Activated CD8-positive, alpha-beta memory T cell treated with anti-CD3 and anti-CD28 coated beads for 36 hours (primary cell): ENCODE results near the gene ARHGAP19. TPM values are rescaled to one million over a fixed set of nuclear protein-coding genes. Genes with fewer than 3 reads are reported as not detected.

Source experiments
- CTCF ChIA-PET: fragments of 350-600 bp; sonication (Branson Sonifier 250); formaldehyde crosslinking; loops from one replicate; lab custom pipeline; 2021; ENCODE audit warnings: antibody characterized with exemption; lab: Charles Lee
- POLR2A ChIA-PET: fragments of 350-600 bp; sonication (Branson Sonifier 250); formaldehyde crosslinking; loops from one replicate; lab custom pipeline; 2021; ENCODE audit warnings: antibody characterized with exemption; lab: Charles Lee
- total RNA-seq, 2 experiments: library from RNA; stranded (reverse); gene quantifications; one replicate each; pipeline ENCODE4 v1.2.3, GENCODE V29; 2021

ARHGAP19 gene
- total RNA-seq, 2 experiments from 2014 or later, result 27.3 to 29.8 TPM

DNA sequence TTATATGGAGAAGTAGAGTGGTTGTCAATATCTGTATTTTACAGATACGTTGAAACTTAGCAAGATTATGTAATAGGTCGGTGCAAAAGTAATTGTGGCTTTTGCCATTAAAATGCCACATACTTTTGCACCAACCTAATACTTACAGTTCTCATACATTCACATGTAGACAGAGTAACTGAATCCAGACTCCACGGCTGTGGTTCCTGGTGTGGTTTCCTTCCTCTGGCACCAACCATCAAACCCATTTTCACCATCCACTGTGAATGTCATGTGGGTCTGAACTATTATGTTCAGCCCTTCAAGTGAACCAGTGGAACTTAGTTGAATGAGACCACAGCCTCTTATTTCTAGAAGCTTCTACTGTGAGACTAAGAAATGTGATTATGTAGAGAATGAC, 75.1 kb downstream of the ARHGAP19 start:
- POLR2A ChIA-PET, result interaction anchor here (1.0 kb wide), 1 partner anchor 111 kb away, joined by 9 read pairs; no protein-coding TSS in a partner anchor
- CTCF ChIA-PET, result interaction anchor here (0.6 to 3.0 kb wide), 6 partner anchors 8 to 144 kb away, joined by 3 to 12 read pairs (median 6); no protein-coding TSS in a partner anchor

- POLR2A ChIA-PET, result no interaction called here
- CTCF ChIA-PET, result interaction anchor here (0.7 kb wide), 1 partner anchor 143 kb away, joined by 4 read pairs; no protein-coding TSS in a partner anchor
These were observed 76.7 kb downstream of the ARHGAP19 start for GRCh38 chr10:97215619-97216260.

- POLR2A ChIA-PET, result no interaction called here
These were observed 79.0 kb downstream of the ARHGAP19 start for GRCh38 chr10:97213431-97213830.

DNA sequence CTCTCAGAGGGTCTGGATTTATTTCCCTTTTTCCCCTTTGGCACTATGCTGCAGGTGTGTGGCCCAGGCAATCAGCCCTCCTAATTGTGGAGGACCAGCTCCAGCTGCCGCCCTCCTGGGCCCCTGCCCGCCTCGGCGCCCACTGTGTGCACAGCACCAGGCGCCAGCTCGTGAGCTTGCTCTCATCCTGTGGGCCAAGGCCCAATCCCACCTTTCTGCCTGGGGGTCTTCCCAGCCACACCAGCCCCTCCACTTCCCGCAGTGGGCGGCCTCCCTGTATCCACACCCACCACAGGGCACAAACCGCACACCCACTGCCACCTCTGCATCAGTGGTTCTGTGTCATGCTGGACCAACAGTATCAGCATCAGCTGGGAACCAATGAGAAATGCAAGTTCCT, 81.2 kb downstream of the ARHGAP19 start:
- ChIA-PET CTCF (interaction anchor here (1.2 to 11.2 kb wide), 12 partner anchors 13 to 174 kb away, joined by 3 to 124 read pairs (median 6); no protein-coding TSS in a partner anchor), POLR2A (no interaction called here)

More at GRCh38 chr10:97213431-97213830, 79.0 kb downstream of the ARHGAP19 start:
- CTCF ChIA-PET, result interaction anchor here (1.2 to 11.2 kb wide), 3 partner anchors 15 to 138 kb away, joined by 3 to 124 read pairs (median 4); no protein-coding TSS in a partner anchor

- ChIA-PET CTCF (interaction anchor here (0.7 to 11.2 kb wide), 24 partner anchors 9 to 543 kb away, joined by 3 to 124 read pairs (median 6); no protein-coding TSS in a partner anchor), POLR2A (no interaction called here)
These were observed 81.9 kb downstream of the ARHGAP19 start for GRCh38 chr10:97210543-97210960.

DNA sequence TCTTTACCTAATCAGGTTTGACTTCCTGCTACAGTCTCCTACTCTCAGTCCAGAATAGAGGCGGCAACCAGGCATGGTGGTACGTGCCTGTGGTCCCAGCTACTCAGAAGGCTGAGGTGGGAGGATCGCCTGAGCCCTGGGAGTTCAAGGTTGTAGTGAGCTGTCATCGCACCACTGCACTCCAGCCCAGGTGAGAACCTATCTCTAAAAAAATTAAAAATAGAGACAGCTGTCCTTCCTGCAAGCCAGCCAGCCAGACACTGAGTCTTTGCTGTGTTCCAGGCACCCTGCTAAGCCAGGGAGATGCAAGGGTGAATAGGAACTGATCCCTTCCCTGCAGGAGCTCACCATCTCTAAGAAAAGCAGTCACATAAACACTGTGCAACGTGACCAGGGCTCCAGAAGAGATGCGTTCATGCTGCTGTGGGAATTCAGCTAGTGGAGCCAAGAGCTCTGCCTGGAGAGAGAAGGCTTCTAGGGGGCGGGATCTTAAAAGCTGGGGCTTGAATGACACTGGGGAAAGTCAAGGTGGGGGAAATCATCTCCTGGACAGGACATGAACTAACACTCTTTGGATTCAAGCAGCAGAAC, 84.6 kb downstream of the ARHGAP19 start:
- CTCF ChIA-PET, result interaction anchor here (0.7 to 11.2 kb wide), 6 partner anchors 10 to 554 kb away, joined by 3 to 124 read pairs (median 8); no protein-coding TSS in a partner anchor
- POLR2A ChIA-PET, result no interaction called here

- POLR2A ChIA-PET, result no interaction called here
- CTCF ChIA-PET, result interaction anchor here (1.0 to 11.2 kb wide), 3 partner anchors 10 to 132 kb away, joined by 3 to 124 read pairs (median 5); no protein-coding TSS in a partner anchor
These were observed 85.3 kb downstream of the ARHGAP19 start for GRCh38 chr10:97207131-97207530.

DNA sequence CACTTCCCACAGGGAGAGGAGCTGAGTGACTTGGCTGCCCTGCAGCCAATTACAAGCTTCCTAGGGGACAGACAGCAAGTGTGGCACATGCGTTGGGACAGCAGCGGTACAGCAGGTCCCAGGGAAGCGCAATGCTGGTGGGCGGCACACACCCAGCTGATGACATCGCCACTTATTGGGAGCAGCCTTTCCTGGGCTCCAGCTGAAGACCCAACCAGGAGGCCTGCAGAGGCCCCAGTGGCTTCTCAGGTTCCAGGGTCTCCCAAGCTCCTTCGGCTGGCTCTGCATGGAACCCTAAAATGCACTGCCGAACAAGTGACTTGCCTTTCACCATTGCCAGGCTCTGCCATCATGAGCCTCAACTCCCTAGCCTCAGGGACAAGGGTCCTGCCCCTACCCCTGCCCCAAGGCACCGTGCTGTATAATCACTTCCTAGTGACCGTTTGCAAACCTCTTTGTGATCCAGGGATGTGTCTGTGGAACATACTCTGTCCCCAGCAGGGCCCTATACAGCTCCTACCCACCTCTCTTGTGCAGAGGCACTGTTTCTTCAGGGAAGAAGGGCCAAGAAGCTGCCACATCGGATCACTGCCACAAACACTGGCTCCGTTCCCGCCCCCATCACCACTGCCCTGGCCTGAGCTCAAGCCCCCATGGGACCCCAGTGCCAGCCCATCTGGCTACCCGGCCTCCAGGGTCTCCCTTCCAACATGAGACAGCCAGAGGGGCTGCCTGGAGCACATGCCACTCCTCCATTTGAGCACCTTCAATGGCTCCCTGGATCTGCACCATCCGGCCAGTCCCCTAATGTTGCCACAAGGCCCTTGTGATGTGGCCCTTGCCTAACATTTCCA, 87.4 kb downstream of the ARHGAP19 start:
- CTCF ChIA-PET, result interaction anchor here (1.0 to 11.2 kb wide), 3 partner anchors 8 to 168 kb away, joined by 3 to 124 read pairs (median 5); no protein-coding TSS in a partner anchor

DNA sequence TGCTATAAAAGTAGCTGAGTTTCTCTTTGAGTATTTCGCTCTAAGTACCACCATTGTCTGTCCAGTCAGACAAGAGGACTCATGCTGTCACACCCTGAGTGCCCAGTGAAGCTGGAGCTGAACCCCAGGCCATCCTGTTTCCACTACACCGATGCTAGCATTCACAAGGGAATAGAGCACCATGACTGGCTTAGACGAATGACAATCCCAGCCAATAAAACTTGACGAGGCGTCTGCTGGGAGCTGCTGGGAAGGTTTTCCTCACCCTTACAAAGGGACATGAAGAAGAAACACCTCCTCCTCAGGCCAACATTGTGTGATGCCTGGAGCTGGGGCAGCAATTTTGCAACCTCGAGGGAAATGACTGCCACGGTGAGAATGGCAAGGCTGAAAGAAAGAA, 89.2 kb downstream of the ARHGAP19 start:
- CTCF ChIA-PET, result interaction anchor here (1.0 to 11.2 kb wide), 3 partner anchors 14 to 128 kb away, joined by 4 to 124 read pairs (median 5); no protein-coding TSS in a partner anchor
- POLR2A ChIA-PET, result no interaction called here

More for the DNA sequence above, 87.4 kb downstream of the ARHGAP19 start:
- POLR2A ChIA-PET, result no interaction called here

GRCh38 chr10:97200616-97201015, 91.8 kb downstream of the ARHGAP19 start:
- POLR2A ChIA-PET, result no interaction called here

GRCh38 chr10:97199152-97199551, 93.3 kb downstream of the ARHGAP19 start:
- POLR2A ChIA-PET, result no interaction called here
- CTCF ChIA-PET, result interaction anchor here (1.1 to 2.2 kb wide), 2 partner anchors 11 to 126 kb away, joined by 4 to 14 read pairs; no protein-coding TSS in a partner anchor

More at GRCh38 chr10:97200616-97201015, 91.8 kb downstream of the ARHGAP19 start:
- CTCF ChIA-PET, result interaction anchor here (0.6 to 2.0 kb wide), 4 partner anchors 9 to 163 kb away, joined by 3 to 11 read pairs (median 4); no protein-coding TSS in a partner anchor

DNA sequence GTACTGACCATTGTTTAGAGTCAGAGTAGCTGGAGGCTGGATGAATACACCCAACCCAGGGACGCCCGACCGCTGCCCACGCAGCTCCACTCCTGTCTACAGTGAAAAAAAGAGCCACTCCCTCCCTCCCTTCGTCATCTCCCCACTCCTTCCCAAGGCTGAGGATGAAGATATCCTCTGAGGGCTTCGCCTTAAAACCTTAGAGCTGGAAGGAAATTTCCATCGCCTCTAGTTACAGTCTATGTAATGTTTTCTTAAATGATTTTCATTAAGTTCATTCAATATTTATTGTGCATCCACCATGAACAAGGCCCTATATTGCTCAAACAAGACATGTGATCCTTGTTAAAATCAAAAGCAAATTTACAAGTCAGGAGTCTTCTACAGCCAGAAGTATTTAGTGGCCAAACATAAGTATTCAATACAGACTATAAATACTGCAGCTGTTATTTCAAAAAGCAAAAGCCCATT, 95.4 kb downstream of the ARHGAP19 start:
- POLR2A ChIA-PET, result no interaction called here
- CTCF ChIA-PET, result interaction anchor here (0.5 to 2.2 kb wide), 20 partner anchors 8 to 352 kb away, joined by 3 to 14 read pairs (median 5); no protein-coding TSS in a partner anchor

DNA sequence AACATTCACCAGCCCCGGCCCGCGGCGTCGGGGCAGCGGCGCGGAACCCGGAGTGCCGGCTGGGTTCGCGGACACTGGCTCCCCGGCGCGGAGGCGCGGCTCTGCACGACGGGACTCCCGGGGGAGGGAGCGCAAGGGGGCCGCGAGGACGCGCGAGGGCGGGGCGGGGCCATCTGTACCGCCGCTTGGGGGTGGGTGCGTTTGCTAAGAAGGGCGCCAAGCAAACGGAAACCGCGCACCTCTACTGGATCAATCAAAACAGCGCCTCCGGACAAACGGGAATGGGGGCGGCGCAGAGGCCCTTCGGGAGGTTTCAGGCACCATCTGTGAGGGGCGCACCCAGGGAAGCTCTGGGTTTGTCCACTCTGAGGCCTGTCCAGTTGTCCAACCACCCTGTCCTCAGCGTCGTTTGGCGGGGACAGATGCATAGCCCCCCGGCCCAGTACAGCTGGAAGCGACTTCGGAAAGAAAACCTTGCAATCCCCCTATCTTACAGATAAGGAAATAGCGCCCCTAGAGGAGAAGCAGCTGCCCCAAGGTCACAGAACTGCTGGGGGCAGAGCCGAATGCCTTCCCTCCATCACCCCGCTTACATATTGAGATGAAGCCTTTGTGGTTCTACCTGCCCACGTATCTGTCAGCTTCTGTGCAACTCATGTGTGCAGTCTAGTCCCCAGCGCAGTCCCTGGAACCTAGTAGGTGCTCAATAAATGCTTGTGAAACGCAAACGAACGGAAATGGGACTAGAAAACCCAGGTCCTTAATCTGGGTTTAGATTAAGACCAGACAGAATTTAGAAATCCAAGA, 96.0 kb downstream of the ARHGAP19 start:
- ChIA-PET CTCF (interaction anchor here (0.5 to 2.1 kb wide), 20 partner anchors 9 to 778 kb away, joined by 3 to 9 read pairs (median 4); no protein-coding TSS in a partner anchor), POLR2A (no interaction called here)

GRCh38 chr10:97195706-97196222, 96.7 kb downstream of the ARHGAP19 start:
- POLR2A ChIA-PET, result no interaction called here
- CTCF ChIA-PET, result interaction anchor here (0.6 to 2.1 kb wide), 10 partner anchors 9 to 778 kb away, joined by 3 to 8 read pairs (median 5); no protein-coding TSS in a partner anchor

DNA sequence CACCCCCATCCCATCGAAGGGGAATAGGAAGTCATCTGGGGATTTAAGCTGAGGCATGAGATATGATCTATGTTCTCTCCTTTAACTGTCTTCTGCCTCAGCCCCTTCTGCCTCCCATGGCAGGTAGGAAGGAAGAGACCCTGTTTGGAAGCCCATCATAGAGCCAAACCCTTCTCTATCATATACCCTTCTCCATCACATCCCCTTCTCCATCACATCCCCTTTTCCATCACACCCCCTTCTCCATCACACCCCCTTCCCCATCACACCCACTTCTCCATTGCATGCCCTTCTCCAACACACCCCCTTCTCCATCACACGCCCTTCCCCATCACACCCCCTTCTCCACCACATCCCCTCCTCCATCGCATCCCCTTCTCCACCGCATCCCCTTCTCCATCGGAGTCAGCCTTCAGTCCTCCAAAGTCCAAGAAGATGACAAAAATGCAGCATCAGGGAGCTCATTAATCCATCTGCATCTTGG, 99.4 kb downstream of the ARHGAP19 start:
- ChIA-PET POLR2A (no interaction called here), CTCF (interaction anchor here (0.5 to 0.9 kb wide), 5 partner anchors 18 to 120 kb away, joined by 3 read pairs; no protein-coding TSS in a partner anchor)

DNA sequence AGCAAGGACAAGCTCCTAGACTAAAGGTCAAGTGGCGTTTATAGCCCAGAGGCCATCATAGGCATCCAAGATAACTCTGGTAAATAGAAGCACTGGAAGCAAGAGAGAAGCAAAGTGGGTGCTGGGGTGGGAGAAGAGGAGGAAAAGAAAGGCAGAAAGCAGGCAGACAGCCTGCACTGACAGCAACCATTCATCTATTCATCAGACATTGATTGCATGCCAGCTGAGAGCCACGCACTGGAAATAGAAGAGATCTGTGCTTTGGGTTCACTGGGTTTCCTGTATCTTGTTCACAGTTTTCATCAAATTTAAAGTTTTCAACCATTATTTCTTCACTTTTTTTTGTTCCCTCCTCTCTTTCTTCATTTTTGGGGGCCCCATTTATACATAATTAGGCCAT, 102.0 kb downstream of the ARHGAP19 start:
- POLR2A ChIA-PET, result no interaction called here
- CTCF ChIA-PET, result interaction anchor here (1.7 kb wide), 1 partner anchor 19 kb away, joined by 4 read pairs; no protein-coding TSS in a partner anchor

DNA sequence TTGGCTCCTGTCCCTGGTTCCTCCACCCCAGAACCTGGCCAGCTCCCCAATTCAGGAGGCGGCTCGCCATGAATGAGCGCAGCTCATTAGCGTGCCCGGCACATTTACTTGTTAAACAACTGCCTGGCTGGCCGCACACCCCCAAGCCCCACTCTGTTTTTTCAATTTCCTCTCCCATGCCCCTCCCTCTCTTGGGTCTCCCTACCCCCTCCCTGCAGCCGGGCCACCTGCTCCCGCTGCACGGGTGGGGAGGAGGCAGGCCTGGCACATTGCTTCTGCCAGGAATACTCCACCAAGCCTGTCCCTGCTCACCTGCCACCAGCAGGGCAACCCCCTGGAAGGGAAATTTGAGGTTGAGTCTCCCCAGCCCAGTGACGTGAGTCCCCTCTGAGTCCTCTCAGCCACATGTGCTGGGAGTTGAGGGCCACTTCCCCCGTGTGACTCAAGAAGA, 104.2 kb downstream of the ARHGAP19 start:
- ChIA-PET CTCF (interaction anchor here (1.0 to 1.1 kb wide), 2 partner anchors 107 to 111 kb away, joined by 3 read pairs; no protein-coding TSS in a partner anchor), POLR2A (no interaction called here)
